Fibroblast of lung (primary cell): ENCODE data around the gene GBX2. TPM values are rescaled to one million over a fixed set of nuclear protein-coding genes. Genes with fewer than 3 reads are reported as not detected.

Experiments
- DNase-seq, 2 donors: peaks; one replicate each; pipeline versions ENCODE4 v3.0.0 to v3.0.0-alpha.2; 2010; ENCODE audit warnings: low read depth in 2 of 2
- H2AFZ ChIP-seq: 2 replicates; pipeline ENCODE4 v1.5.1; 2012; ENCODE audit warnings: low read length, control low read depth, inconsistent platforms
- H3K27ac ChIP-seq: 2 replicates; pipeline ENCODE4 v1.5.1; 2011; ENCODE audit warnings: low read length, control low read depth; ENCODE audit not compliant: insufficient read depth
- H3K27me3 ChIP-seq: 2 replicates; pipeline ENCODE4 v1.5.1; 2011; ENCODE audit warnings: mild to moderate bottlenecking, low read length; ENCODE audit not compliant: control insufficient read depth, insufficient read depth
- H3K36me3 ChIP-seq: 2 replicates; pipeline ENCODE4 v1.5.1; 2011; ENCODE audit warnings: low read length; ENCODE audit not compliant: control insufficient read depth, insufficient read depth
- H3K4me1 ChIP-seq: 2 replicates; pipeline ENCODE4 v1.5.1; 2011; ENCODE audit warnings: low read length; ENCODE audit not compliant: control insufficient read depth, insufficient read depth; ENCODE audit errors: extremely low read depth
- H3K4me2 ChIP-seq: 2 replicates; pipeline ENCODE4 v1.5.1; 2011; ENCODE audit warnings: low read length, control low read depth; ENCODE audit not compliant: insufficient read depth; ENCODE audit errors: extremely low read depth
- H3K4me3 ChIP-seq, 4 experiments: fragments of 200-600 bp in 1 of 4; sonication (generic) in 1 of 4; replicated peaks in 1 of 4; 2 replicates each; pipeline ENCODE4 v1.5.1; 2011 to 2016; ENCODE audit warnings: low read length in 4 of 4, low read depth in 3 of 4, mild to moderate bottlenecking in 3 of 4, control low read depth in 2 of 4, inconsistent platforms in 1 of 4, mixed read lengths in 1 of 4; ENCODE audit not compliant: insufficient read depth in 1 of 4; ENCODE audit errors: control extremely low read depth in 1 of 4
- H3K79me2 ChIP-seq: 2 replicates; pipeline ENCODE4 v1.5.1; 2012; ENCODE audit warnings: mild to moderate bottlenecking, low read length, inconsistent platforms; ENCODE audit not compliant: control insufficient read depth, insufficient read depth
- H3K9ac ChIP-seq: 2 replicates; pipeline ENCODE4 v1.5.1; 2011; ENCODE audit warnings: mild to moderate bottlenecking, low read length, control low read depth; ENCODE audit not compliant: insufficient read depth
- H3K9me3 ChIP-seq: 2 replicates; pipeline ENCODE4 v1.5.1; 2012; ENCODE audit warnings: low read depth, low read length; ENCODE audit not compliant: control insufficient read depth, insufficient read depth
- H4K20me1 ChIP-seq: 2 replicates; pipeline ENCODE4 v1.5.1; 2011; ENCODE audit warnings: low read length; ENCODE audit not compliant: control insufficient read depth, insufficient read depth; ENCODE audit errors: extremely low read depth
- EZH2 ChIP-seq: IDR thresholded peaks from 2 replicates; pipeline ENCODE4 v1.5.1; 2012; ENCODE audit warnings: low read length, control low read depth, mild to moderate bottlenecking; ENCODE audit errors: missing control alignments
- polyA plus RNA-seq, 2 donors: library from polyadenylated mRNA; depleted of rRNA in 1 of 2; stranded (reverse) in 1 of 2; unstranded in 1 of 2; fragments of >200 nt; gene quantifications; 2 replicates each; pipeline ENCODE4 v1.2.1, GENCODE V29; 2011 to 2012; ENCODE audit warnings: missing spikeins in 1 of 2
- total RNA-seq: library from RNA; depleted of rRNA; stranded (reverse); fragments of >200 nt; gene quantifications from 2 replicates; pipeline ENCODE4 v1.2.1, GENCODE V29; 2014
- TF ChIP-seq, protein P1 (sequence below), 2 donors: IDR thresholded peaks in 1 of 2; conservative IDR thresholded peaks in 1 of 2; 1 replicate in 1 of 2; 2 replicates in 1 of 2; pipeline ENCODE4 v1.5.1; 2011 to 2012; ENCODE audit warnings: low read length in 2 of 2, control low read depth in 1 of 2, inconsistent platforms in 1 of 2, low read depth in 1 of 2, mild to moderate bottlenecking in 1 of 2

GBX2 gene
- total and polyA plus RNA-seq, 2 donors (not counting 1 experiment from before 2014, with no cell fraction given): 0.25 TPM; not detected in 1

GRCh38 chr2:236156860-236157194 lies 11.4 kb downstream of the GBX2 start:
- no peaks in the 10 kb centered on the region for H3K79me2 ChIP-seq

GRCh38 chr2:236156095-236156859 lies 11.9 kb downstream of the GBX2 start:
- Histone ChIP-seq H3K9me3 (no peaks in the 10 kb centered on the region), H3K9ac (no peak overlapping the region), H3K27me3 (peaks cover 12% of the 10 kb centered on the region), H4K20me1 (no peaks in the 10 kb centered on the region), H3K4me1 (no peaks in the 10 kb centered on the region), H3K4me3 (no peak overlapping the region), H3K36me3 (no peaks in the 10 kb centered on the region), H3K4me2 (no peak overlapping the region), H3K27ac (no peak overlapping the region), H2AFZ (no peak overlapping the region), H3K79me2 (no peaks in the 10 kb centered on the region)
- TF ChIP-seq EZH2: no peak
- TF ChIP-seq, protein P1, sequence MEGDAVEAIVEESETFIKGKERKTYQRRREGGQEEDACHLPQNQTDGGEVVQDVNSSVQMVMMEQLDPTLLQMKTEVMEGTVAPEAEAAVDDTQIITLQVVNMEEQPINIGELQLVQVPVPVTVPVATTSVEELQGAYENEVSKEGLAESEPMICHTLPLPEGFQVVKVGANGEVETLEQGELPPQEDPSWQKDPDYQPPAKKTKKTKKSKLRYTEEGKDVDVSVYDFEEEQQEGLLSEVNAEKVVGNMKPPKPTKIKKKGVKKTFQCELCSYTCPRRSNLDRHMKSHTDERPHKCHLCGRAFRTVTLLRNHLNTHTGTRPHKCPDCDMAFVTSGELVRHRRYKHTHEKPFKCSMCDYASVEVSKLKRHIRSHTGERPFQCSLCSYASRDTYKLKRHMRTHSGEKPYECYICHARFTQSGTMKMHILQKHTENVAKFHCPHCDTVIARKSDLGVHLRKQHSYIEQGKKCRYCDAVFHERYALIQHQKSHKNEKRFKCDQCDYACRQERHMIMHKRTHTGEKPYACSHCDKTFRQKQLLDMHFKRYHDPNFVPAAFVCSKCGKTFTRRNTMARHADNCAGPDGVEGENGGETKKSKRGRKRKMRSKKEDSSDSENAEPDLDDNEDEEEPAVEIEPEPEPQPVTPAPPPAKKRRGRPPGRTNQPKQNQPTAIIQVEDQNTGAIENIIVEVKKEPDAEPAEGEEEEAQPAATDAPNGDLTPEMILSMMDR (conservative IDR thresholded peaks at IDR 0.05 in 1 of 2, IDR thresholded peaks at IDR 0.05 in 1 of 2; ENCODE audit: low read depth in 1 of 2, low read length in 2 of 2): no peak
- DNase-seq: no peak

More at GRCh38 chr2:236156860-236157194, 11.4 kb downstream of the GBX2 start:
- Histone ChIP-seq H3K4me1 (no peaks in the 10 kb centered on the region), H3K4me3 (no peak overlapping the region), H3K36me3 (no peaks in the 10 kb centered on the region), H3K4me2 (no peak overlapping the region), H3K27me3 (peaks cover 15% of the 10 kb centered on the region), H2AFZ (no peak overlapping the region), H4K20me1 (no peaks in the 10 kb centered on the region), H3K9me3 (no peaks in the 10 kb centered on the region), H3K27ac (no peak overlapping the region), H3K9ac (no peak overlapping the region)
- TF ChIP-seq, protein P1 (conservative IDR thresholded peaks at IDR 0.05 in 1 of 2, IDR thresholded peaks at IDR 0.05 in 1 of 2; ENCODE audit: low read depth in 1 of 2, low read length in 2 of 2): no peak
- TF ChIP-seq EZH2: no peak
- no peak for DNase-seq

DNA sequence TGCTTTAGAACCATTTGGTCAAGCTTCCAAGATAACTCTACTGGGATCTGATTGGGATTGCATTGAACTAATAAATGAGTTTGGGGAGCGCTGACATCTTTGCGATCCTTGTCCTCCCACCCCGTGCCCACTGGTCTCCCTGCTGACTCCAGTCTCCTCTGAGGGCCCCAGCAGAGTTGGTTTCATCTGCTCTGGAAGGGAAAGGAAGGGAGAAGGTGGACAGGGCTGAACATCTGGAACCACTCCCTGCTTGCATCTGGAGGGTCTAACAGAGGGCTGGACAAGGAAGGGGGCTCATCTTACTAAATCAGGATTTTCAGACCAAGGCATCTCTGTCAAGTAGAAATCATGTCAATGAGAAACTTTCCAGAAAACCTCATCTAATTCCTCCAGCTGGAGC lies 12.8 kb downstream of the GBX2 start:
- TF ChIP-seq, protein P1 (conservative IDR thresholded peaks at IDR 0.05 in 1 of 2, IDR thresholded peaks at IDR 0.05 in 1 of 2; ENCODE audit: low read depth in 1 of 2, low read length in 2 of 2): no peak
- Histone ChIP-seq H3K27me3 (peaks cover 7% of the 10 kb centered on the region), H3K36me3 (no peaks in the 10 kb centered on the region)

More for the DNA sequence above, 12.8 kb downstream of the GBX2 start:
- Histone ChIP-seq H2AFZ (no peak overlapping the region), H3K9ac (no peak overlapping the region), H3K9me3 (no peaks in the 10 kb centered on the region), H3K27ac (no peak overlapping the region), H4K20me1 (no peaks in the 10 kb centered on the region), H3K4me1 (no peaks in the 10 kb centered on the region), H3K79me2 (no peaks in the 10 kb centered on the region), H3K4me2 (no peak overlapping the region), H3K4me3 (no peak overlapping the region)
- DNase-seq: no peak
